Coronary artery (tissue), 2 donors: ENCODE measurements around the gene CNBD2.
"Not testable (repeated sequence)": the region's sequence is repeated elsewhere in the genome, so short reads cannot be mapped to it uniquely, and the experiment has no call there.

Source experiments
- DNase-seq: peaks from one replicate; pipeline ENCODE4 v3.0.0-alpha.2; 2017; ENCODE audit warnings: low spot score
- H3K27ac ChIP-seq, 2 donors: fragments of 200-600 bp; sonication (generic); one replicate each; pipeline ENCODE4 v1.5.1; 2016 to 2019
- H3K4me3 ChIP-seq: fragments of 200-600 bp; sonication (generic); 2 replicates; pipeline ENCODE4 v1.5.1; 2016; ENCODE audit warnings: mild to moderate bottlenecking, moderate library complexity
- TF ChIP-seq, protein P1 (sequence below): fragments of 200-600 bp; sonication (generic); IDR thresholded peaks from one replicate; pipeline ENCODE4 v1.5.1; 2019; ENCODE audit warnings: antibody characterized with exemption

Gene CNBD2

GRCh38 chr20:35991142-35991771, 22.9 kb downstream of the CNBD2 start:
- TF ChIP-seq, protein P1, sequence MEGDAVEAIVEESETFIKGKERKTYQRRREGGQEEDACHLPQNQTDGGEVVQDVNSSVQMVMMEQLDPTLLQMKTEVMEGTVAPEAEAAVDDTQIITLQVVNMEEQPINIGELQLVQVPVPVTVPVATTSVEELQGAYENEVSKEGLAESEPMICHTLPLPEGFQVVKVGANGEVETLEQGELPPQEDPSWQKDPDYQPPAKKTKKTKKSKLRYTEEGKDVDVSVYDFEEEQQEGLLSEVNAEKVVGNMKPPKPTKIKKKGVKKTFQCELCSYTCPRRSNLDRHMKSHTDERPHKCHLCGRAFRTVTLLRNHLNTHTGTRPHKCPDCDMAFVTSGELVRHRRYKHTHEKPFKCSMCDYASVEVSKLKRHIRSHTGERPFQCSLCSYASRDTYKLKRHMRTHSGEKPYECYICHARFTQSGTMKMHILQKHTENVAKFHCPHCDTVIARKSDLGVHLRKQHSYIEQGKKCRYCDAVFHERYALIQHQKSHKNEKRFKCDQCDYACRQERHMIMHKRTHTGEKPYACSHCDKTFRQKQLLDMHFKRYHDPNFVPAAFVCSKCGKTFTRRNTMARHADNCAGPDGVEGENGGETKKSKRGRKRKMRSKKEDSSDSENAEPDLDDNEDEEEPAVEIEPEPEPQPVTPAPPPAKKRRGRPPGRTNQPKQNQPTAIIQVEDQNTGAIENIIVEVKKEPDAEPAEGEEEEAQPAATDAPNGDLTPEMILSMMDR = no peak
- no peak overlapping the region for H3K4me3 ChIP-seq
- no peak for DNase-seq
- no peak overlapping the region for H3K27ac ChIP-seq

GRCh38 chr20:35992713-35993335, 24.4 kb downstream of the CNBD2 start:
- TF ChIP-seq, protein P1 = peak; percentile 85
- DNase-seq = no peak
- H3K4me3 ChIP-seq = no peak overlapping the region
- no peak overlapping the region for H3K27ac ChIP-seq

DNA sequence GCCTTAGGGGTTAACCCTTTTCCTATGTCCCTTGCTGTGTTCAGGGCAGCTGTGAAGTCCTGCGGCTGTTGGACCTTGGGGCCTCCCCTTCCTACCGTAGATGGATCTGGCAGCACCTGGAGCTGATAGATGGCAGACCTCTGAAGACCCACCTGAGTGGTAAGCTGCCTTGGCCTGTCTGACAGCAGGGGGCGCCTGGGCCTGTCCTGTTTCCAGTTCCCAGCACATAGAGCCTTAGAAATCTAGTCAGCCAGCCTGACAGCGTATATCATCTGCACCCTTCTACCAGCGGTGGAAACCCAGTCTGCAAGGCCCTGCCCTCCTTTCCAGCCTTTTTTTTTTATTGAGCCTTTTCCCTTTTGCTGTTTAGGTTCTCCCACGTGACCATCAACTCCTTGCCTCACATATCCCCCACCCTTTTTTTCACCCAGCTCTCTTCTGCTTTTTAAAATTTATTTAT, 26.6 kb downstream of the CNBD2 start:
- no peak overlapping the region for H3K4me3 ChIP-seq
- no peak overlapping the region for H3K27ac ChIP-seq
- TF ChIP-seq, protein P1 = peak; percentile 68
- DNase-seq = peak; percentile 83

DNA sequence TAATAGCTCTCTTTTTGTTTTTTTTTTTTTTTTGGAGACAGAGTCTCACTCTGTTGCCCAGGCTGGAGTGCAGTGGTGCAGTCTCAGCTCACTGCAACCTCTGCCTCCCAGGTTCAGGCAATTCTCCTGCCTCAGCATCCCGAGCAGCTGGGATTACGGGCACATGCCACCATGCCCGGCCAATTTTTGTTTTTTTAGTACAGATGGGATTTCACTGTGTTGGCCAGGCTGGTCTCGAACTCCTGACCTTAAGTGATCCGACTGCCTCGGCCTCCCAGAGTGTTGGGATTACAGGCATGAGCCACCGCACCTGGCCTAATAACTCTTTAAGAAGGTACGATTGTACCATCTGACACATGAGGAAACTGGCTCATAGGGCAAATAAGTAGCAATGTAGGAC, 28.1 kb downstream of the CNBD2 start:
- H3K4me3 ChIP-seq, H3K27ac ChIP-seq, DNase-seq: not testable (repeated sequence)

DNA sequence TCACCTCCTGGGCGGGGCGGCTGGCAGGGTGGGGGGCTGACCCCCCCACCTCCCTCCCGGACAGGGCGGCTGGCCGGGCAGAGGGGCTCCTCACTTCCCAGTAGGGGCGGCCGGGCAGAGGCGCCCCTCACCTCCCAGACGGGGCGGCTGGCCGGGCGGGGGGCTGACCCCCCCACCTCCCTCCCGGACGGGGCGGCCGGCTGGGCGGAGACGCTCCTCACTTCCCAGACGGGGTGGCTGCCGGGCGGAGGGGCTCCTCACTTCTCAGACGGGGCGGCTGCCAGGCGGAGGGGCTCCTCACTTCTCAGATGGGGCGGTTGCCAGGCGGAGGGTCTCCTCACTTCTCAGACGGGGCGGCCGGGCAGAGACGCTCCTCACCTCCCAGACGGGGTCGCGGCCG, 32.9 kb downstream of the CNBD2 start:
- not testable (repeated sequence) for H3K4me3 ChIP-seq, H3K27ac ChIP-seq, DNase-seq

DNA sequence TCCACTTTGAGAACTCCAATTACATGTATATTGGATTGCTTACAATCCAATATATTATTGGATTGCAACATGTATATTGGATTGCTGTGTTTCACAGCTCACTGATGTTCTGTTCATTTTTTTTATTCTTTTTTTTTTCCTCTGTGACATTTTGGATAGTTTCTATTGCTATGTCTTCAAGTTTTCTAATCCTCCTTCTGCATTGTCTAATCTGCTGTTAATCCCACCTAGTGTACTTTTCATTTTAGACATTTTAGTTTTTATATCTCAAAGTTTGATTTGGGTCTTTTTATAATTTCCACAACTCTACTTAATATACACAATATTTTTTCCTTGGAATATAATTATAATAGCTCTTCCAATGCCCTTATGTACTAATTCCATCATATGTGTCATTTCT, 34.5 kb downstream of the CNBD2 start:
- TF ChIP-seq, protein P1 = no peak
- no peak for DNase-seq
- no peak overlapping the region for H3K4me3 ChIP-seq
- no peak overlapping the region for H3K27ac ChIP-seq

DNA sequence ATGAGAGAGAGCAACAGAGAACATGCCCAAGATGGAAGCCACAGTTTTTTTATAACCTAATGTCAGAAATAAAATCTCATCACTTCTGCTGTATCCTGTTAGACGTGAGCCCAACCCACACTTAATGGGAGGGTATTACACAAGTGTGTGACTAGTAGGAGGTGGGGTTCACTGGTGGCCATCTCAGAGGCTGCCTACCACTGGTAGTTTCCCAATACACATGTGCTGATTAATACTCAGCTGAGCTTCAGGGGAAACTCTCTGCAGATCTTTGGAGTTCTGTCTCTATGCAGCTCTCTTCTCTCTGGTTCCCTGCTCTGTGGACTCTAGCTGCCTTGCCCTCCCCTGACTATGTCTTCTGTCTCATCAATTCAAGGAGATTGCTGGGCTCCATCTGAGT, 35.7 kb downstream of the CNBD2 start:
- Histone ChIP-seq H3K4me3 (no peak overlapping the region), H3K27ac (no peak overlapping the region)
- DNase-seq = no peak
- TF ChIP-seq, protein P1 = no peak

DNA sequence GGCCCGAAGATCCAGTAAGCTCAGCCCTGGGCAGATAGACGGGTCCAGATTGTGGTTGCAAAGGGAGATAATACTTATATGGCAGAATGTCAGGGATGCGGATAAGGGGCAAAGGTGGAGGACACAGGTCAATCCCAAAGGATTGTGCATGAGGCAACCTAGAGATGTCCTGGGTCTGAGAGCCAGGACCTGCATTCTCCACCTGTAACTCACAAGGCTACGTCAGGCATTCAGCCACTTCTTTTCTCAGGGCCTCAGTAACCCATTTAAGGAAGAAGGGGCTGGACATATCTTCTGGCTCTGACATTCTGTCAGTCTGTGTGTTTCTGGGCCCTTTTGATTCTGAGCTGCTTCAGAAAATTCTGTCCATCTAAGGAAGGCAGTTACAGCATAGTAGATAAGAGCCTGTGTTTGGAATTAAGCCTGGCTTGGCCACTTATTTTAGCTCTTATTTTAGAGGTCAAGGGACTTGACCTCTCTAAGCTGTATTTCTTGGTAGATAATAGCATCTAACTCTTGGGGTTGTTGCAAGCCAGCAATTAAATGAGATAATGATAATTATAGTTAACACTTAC, 40.2 kb downstream of the CNBD2 start:
- Histone ChIP-seq H3K4me3 (no peak overlapping the region), H3K27ac (peak overlapping the region in 1 of 2 donors; percentile 68)
- TF ChIP-seq, protein P1 = no peak
- DNase-seq = no peak
